K562 (cell line): Measurements from ENCODE around the gene RHOV. TPM values are rescaled to one million over a fixed set of nuclear protein-coding genes. Genes with fewer than 3 reads are reported as not detected.

ENCODE experiments used
- CBFA2T2 ChIP-seq: fragments of 450-650 bp; conservative IDR thresholded peaks from 2 replicates; pipeline ENCODE4 v1.6.1; 2017; ENCODE audit warnings: mild to moderate bottlenecking
- CHD4 ChIP-seq: fragments of 200-600 bp; sonication (generic); IDR thresholded peaks from 3 replicates; pipeline ENCODE4 v1.6.1; 2012; ENCODE audit warnings: low read depth, mild to moderate bottlenecking, mixed read lengths, low read length, inconsistent platforms; ENCODE audit not compliant: insufficient read depth, insufficient replicate concordance, poor library complexity, severe bottlenecking
- ETV1 ChIP-seq: fragments of 450-650 bp; conservative IDR thresholded peaks from 2 replicates; pipeline ENCODE4 v1.6.1; 2016; ENCODE audit warnings: missing genetic modification characterization, control low read depth, low read depth, missing compliant biosample characterization
- FOSL1 ChIP-seq: fragments of 200-800 bp; sonication (Bioruptor generic); conservative IDR thresholded peaks from 2 replicates; pipeline ENCODE4 v1.6.1; 2016; ENCODE audit warnings: missing genetic modification characterization, missing compliant biosample characterization
- IRF1 ChIP-seq: sonication (generic); formaldehyde crosslinking; IDR thresholded peaks from 2 replicates; pipeline ENCODE4 v1.8.0; 2022; ENCODE audit warnings: missing genetic modification reagents, mild to moderate bottlenecking, borderline replicate concordance
- KAT2B ChIP-seq: IDR thresholded peaks from one replicate; pipeline ENCODE4 v1.6.1; 2012; ENCODE audit warnings: low read depth, mild to moderate bottlenecking, control low read depth, inconsistent platforms, low read length, moderate library complexity
- MYNN ChIP-seq, 2 experiments: sonication (generic); formaldehyde crosslinking in 1 of 2; IDR thresholded peaks; 2 replicates each; pipeline versions ENCODE4 v1.5.0 to v1.6.1; 2016 to 2020; ENCODE audit warnings: antibody characterized with exemption in 1 of 2, missing genetic modification reagents in 1 of 2
- RFX7 ChIP-seq: fragments of 250-450 bp; sonication (Bioruptor Pico); IDR thresholded peaks from 2 replicates; pipeline ENCODE4 v1.5.1; 2021; ENCODE audit warnings: mild to moderate bottlenecking
- ZBTB2 ChIP-seq: fragments of 450-650 bp; IDR thresholded peaks from 2 replicates; pipeline ENCODE4 v1.6.1; 2016; ENCODE audit warnings: antibody characterized with exemption
- ZNF274 ChIP-seq: IDR thresholded peaks from 2 replicates; pipeline ENCODE4 v1.6.1; 2011; ENCODE audit warnings: low read depth, mild to moderate bottlenecking, low read length, moderate library complexity, borderline replicate concordance
- ZNF778 ChIP-seq: fragments of 450-650 bp; formaldehyde crosslinking; IDR thresholded peaks from 2 replicates; pipeline ENCODE4 v1.4.0; 2020; ENCODE audit warnings: mild to moderate bottlenecking, moderate library complexity
- polyA plus RNA-seq, 8 experiments: library from polyadenylated mRNA; depleted of rRNA in 4 of 8; stranded (reverse) in 5 of 8; unstranded in 3 of 8; fragments of >200 nt; fragmentation: Nextera tagmentation in 2 of 8; fragmentation: Illumina TruSeq in 1 of 8; extraction: Ambion mirVana in 2 of 8; extraction: Trizol in 1 of 8; gene quantifications; 2 replicates each; pipeline versions ENCODE4 v1.2.1 to v1.2.3, GENCODE V29; 2011 to 2014; ENCODE audit warnings: inconsistent platforms in 1 of 8, missing spikeins in 1 of 8
- total RNA-seq, 7 experiments: library from RNA; depleted of rRNA in 6 of 7; stranded (reverse); fragments of >200 nt in 6 of 7; fragmentation: Illumina TruSeq in 2 of 7; extraction: Trizol in 2 of 7; gene quantifications; 2 replicates each; pipeline versions ENCODE4 v1.2.1 to v1.2.3, GENCODE V29; 2011 to 2021; ENCODE audit warnings: low replicate concordance in 1 of 7
- TF ChIP-seq, protein P1 (sequence below): fragments of 450-650 bp; IDR thresholded peaks from 2 replicates; pipeline ENCODE4 v1.6.1; 2016; ENCODE audit warnings: low read depth
- TF ChIP-seq, protein P2 (sequence below): fragments of 250-450 bp; sonication (Bioruptor Pico); IDR thresholded peaks from 2 replicates; pipeline ENCODE4 v1.8.0; 2022; ENCODE audit warnings: moderate library complexity, mild to moderate bottlenecking, inconsistent platforms
- TF ChIP-seq, protein P3 (sequence below): fragments of 250-450 bp; sonication (Bioruptor Pico); IDR thresholded peaks from 2 replicates; pipeline ENCODE4 v1.8.0; 2021; ENCODE audit warnings: mild to moderate bottlenecking, moderate library complexity

RHOV gene
- total and polyA plus RNA-seq, 9 of the 15 experiments (the other 6 are each of a cell fraction or from before 2014, with no cell fraction given), result 0.08 to 2.0 (median 1.1) TPM

DNA sequence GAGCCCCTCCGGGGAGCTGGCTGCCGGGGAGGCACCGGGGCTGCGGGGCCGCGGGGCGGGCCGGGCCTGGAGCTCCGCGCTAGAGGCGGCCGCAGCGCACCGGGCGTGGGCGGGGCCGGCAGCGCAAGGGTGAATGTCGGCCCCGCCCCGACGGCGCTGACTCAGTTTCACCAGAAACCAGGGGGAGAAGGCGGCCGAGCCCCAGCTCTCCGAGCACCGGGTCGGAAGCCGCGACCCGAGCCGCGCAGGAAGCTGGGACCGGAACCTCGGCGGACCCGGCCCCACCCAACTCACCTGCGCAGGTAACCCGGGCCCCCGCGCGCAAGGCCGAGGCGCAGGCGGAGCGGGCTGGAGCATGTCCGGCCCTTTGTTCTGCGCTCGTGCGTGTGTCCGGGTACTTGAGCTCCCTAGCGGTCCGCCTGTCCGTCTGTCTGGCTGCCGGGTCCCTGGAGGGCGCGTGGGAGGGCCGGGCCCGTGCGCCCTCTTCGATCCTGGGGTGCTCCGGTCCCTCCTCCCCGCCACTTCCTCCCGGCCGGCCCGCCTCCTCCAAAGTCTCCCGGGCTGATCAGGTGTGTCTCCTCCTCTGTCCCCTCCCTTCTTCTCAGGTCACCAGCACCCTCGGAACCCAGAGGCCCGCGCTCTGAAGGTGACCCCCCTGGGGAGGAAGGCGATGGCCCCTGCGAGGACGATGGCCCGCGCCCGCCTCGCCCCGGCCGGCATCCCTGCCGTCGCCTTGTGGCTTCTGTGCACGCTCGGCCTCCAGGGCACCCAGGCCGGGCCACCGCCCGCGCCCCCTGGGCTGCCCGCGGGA, 29.9 kb downstream of the RHOV start, which contains the start of gene SPINT1 (continued):
- TF ChIP-seq, protein P1, sequence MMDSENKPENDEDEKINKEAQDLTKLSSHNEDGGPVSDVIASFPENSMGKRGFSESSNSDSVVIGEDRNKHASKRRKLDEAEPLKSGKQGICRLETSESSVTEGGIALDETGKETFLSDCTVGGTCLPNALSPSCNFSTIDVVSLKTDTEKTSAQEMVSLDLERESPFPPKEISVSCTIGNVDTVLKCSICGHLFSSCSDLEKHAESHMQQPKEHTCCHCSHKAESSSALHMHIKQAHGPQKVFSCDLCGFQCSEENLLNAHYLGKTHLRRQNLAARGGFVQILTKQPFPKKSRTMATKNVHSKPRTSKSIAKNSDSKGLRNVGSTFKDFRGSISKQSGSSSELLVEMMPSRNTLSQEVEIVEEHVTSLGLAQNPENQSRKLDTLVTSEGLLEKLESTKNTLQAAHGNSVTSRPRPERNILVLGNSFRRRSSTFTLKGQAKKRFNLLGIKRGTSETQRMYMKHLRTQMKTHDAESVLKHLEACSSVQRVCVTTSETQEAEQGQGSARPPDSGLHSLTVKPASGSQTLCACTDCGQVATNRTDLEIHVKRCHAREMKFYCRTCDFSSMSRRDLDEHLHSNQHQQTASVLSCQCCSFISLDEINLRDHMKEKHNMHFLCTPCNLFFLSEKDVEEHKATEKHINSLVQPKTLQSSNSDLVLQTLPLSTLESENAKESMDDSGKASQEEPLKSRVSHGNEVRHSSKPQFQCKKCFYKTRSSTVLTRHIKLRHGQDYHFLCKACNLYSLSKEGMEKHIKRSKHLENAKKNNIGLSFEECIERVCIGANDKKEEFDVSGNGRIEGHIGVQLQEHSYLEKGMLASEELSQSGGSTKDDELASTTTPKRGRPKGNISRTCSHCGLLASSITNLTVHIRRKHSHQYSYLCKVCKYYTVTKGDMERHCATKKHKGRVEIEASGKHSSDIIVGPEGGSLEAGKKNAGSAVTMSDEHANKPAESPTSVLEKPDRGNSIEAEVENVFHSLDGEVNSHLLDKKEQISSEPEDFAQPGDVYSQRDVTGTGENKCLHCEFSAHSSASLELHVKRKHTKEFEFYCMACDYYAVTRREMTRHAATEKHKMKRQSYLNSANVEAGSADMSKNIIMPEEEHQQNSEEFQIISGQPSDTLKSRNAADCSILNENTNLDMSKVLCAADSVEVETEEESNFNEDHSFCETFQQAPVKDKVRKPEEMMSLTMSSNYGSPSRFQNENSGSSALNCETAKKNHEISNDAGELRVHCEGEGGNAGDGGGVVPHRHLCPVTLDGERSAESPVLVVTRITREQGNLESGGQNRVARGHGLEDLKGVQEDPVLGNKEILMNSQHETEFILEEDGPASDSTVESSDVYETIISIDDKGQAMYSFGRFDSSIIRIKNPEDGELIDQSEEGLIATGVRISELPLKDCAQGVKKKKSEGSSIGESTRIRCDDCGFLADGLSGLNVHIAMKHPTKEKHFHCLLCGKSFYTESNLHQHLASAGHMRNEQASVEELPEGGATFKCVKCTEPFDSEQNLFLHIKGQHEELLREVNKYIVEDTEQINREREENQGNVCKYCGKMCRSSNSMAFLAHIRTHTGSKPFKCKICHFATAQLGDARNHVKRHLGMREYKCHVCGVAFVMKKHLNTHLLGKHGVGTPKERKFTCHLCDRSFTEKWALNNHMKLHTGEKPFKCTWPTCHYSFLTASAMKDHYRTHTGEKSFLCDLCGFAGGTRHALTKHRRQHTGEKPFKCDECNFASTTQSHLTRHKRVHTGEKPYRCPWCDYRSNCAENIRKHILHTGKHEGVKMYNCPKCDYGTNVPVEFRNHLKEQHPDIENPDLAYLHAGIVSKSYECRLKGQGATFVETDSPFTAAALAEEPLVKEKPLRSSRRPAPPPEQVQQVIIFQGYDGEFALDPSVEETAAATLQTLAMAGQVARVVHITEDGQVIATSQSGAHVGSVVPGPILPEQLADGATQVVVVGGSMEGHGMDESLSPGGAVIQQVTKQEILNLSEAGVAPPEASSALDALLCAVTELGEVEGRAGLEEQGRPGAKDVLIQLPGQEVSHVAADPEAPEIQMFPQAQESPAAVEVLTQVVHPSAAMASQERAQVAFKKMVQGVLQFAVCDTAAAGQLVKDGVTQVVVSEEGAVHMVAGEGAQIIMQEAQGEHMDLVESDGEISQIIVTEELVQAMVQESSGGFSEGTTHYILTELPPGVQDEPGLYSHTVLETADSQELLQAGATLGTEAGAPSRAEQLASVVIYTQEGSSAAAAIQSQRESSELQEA, result no peak
- TF ChIP-seq MYNN (IDR thresholded peaks at IDR 0.05) (no peak), MYNN (CRISPR knock-in tag; IDR thresholded peaks at IDR 0.05) (no peak), CHD4 (no peak), FOSL1 (0 out of 2 replicates have a peak, but pooled peaks have one; percentile 25), ZNF274 (no peak), ETV1 (tag) (no peak), IRF1 (CRISPR knock-in tag) (no peak), RFX7 (CRISPR knock-in tag) (no peak), ZNF778 (CRISPR knock-in tag) (no peak), KAT2B (no peak), ZBTB2 (no peak), CBFA2T2 (no peak)
- TF ChIP-seq, protein P2, sequence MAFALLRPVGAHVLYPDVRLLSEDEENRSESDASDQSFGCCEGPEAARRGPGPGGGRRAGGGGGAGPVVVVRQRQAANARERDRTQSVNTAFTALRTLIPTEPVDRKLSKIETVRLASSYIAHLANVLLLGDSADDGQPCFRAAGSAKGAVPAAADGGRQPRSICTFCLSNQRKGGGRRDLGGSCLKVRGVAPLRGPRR (CRISPR knock-in tag), result no peak
- TF ChIP-seq, protein P3, sequence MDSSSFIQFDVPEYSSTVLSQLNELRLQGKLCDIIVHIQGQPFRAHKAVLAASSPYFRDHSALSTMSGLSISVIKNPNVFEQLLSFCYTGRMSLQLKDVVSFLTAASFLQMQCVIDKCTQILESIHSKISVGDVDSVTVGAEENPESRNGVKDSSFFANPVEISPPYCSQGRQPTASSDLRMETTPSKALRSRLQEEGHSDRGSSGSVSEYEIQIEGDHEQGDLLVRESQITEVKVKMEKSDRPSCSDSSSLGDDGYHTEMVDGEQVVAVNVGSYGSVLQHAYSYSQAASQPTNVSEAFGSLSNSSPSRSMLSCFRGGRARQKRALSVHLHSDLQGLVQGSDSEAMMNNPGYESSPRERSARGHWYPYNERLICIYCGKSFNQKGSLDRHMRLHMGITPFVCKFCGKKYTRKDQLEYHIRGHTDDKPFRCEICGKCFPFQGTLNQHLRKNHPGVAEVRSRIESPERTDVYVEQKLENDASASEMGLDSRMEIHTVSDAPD, result no peak
